HUES64 (cell line): ENCODE data around the gene FBN1.

ENCODE experiments used
- H3K27ac ChIP-seq: 2 replicates; pipeline ENCODE4 v1.7.0; 2013; ENCODE audit warnings: low read depth, low read length, inconsistent platforms
- H3K27me3 ChIP-seq: 2 replicates; pipeline ENCODE4 v1.6.1; 2013; ENCODE audit warnings: mild to moderate bottlenecking, low read length; ENCODE audit not compliant: insufficient read depth
- H3K36me3 ChIP-seq: 2 replicates; pipeline ENCODE4 v1.6.1; 2013; ENCODE audit warnings: mild to moderate bottlenecking, low read length; ENCODE audit not compliant: insufficient read depth
- H3K4me1 ChIP-seq: 2 replicates; pipeline ENCODE4 v1.6.1; 2013; ENCODE audit warnings: mild to moderate bottlenecking, low read length, moderate library complexity; ENCODE audit not compliant: insufficient read depth
- H3K4me3 ChIP-seq: 2 replicates; pipeline ENCODE4 v1.5.1; 2013; ENCODE audit warnings: mild to moderate bottlenecking, low read length, moderate library complexity
- H3K9ac ChIP-seq: 2 replicates; pipeline ENCODE4 v1.6.1; 2013; ENCODE audit warnings: mild to moderate bottlenecking, low read depth, low read length
- H3K9me3 ChIP-seq: 2 replicates; pipeline ENCODE4 v1.6.1; 2013; ENCODE audit warnings: low read depth, low read length; ENCODE audit not compliant: insufficient read depth
- WGBS: fragments of 150-250, 120-280 bp; methylation state at CpG from one replicate; pipeline ENCODE4 v1.1.7; 2013; ENCODE audit warnings: missing lambda C conversion rate; 5-methylcytosine and 5-hydroxymethylcytosine counted together

Gene FBN1

GRCh38 chr15:48442011-48442410 lies 203.5 kb downstream of the FBN1 start:
- WGBS: 97% methylated on average over 2 of the region's 2 CpGs
- H3K9ac ChIP-seq: no peak overlapping the region
- H3K36me3 ChIP-seq: no peaks in the 10 kb centered on the region; the same call in 1 of the 2 replicates

GRCh38 chr15:48440084-48440483 lies 205.4 kb downstream of the FBN1 start:
- Histone ChIP-seq H3K27ac (peak overlapping the region; percentile 73; the same call in 1 of the 2 replicates), H3K9me3 (no peaks in the 10 kb centered on the region), H3K4me1 (peaks cover 22% of the 10 kb centered on the region), H3K9ac (0 out of 2 replicates have a peak overlapping the region, but pooled peaks have one; percentile 5), H3K27me3 (no peaks in the 10 kb centered on the region), H3K36me3 (peaks cover 6% of the 10 kb centered on the region; the same call in 1 of the 2 replicates), H3K4me3 (no peak overlapping the region)
- 39% methylated on average over 3 of the region's 3 CpGs for WGBS

More at GRCh38 chr15:48442011-48442410, 203.5 kb downstream of the FBN1 start:
- Histone ChIP-seq H3K4me1 (peaks cover 22% of the 10 kb centered on the region), H3K27ac (no peak overlapping the region), H3K27me3 (no peaks in the 10 kb centered on the region), H3K9me3 (no peaks in the 10 kb centered on the region), H3K4me3 (no peak overlapping the region)

- Histone ChIP-seq H3K4me3 (no peak overlapping the region), H3K27me3 (no peaks in the 10 kb centered on the region), H3K9ac (no peak overlapping the region), H3K4me1 (peaks cover 22% of the 10 kb centered on the region), H3K27ac (no peak overlapping the region), H3K9me3 (no peaks in the 10 kb centered on the region), H3K36me3 (peaks cover 6% of the 10 kb centered on the region; the same call in 1 of the 2 replicates)
- 100% methylated on average over 3 of the region's 3 CpGs for WGBS
Measured at GRCh38 chr15:48437178-48437577, 208.3 kb downstream of the FBN1 start.

- Histone ChIP-seq H3K36me3 (peaks cover 6% of the 10 kb centered on the region; the same call in 1 of the 2 replicates), H3K27ac (no peak overlapping the region), H3K9ac (no peak overlapping the region), H3K4me3 (no peak overlapping the region), H3K9me3 (no peaks in the 10 kb centered on the region), H3K4me1 (peaks cover 13% of the 10 kb centered on the region), H3K27me3 (no peaks in the 10 kb centered on the region)
- WGBS: over 99% methylated on average over 3 of the region's 4 CpGs
Measured at GRCh38 chr15:48435321-48435720, 210.2 kb downstream of the FBN1 start.

- Histone ChIP-seq H3K4me1 (no peaks in the 10 kb centered on the region), H3K4me3 (no peak overlapping the region), H3K27ac (no peak overlapping the region), H3K9me3 (no peaks in the 10 kb centered on the region), H3K27me3 (no peaks in the 10 kb centered on the region), H3K9ac (no peak overlapping the region), H3K36me3 (peaks cover 6% of the 10 kb centered on the region; the same call in 1 of the 2 replicates)
- WGBS: 94% methylated on average over 3 of the region's 3 CpGs
Measured at GRCh38 chr15:48433226-48433886, 212.2 kb downstream of the FBN1 start.

GRCh38 chr15:48432688-48433087 lies 212.8 kb downstream of the FBN1 start:
- no peaks in the 10 kb centered on the region for H3K9me3 ChIP-seq
- H3K36me3 ChIP-seq: peaks cover 6% of the 10 kb centered on the region; the same call in 1 of the 2 replicates
- no peak overlapping the region for H3K9ac ChIP-seq
- H3K27me3 ChIP-seq: no peaks in the 10 kb centered on the region
- H3K27ac ChIP-seq: no peak overlapping the region
- H3K4me1 ChIP-seq: no peaks in the 10 kb centered on the region; the same call in 1 of the 2 replicates
- WGBS: 95% methylated on average over 7 of the region's 7 CpGs
- no peak overlapping the region for H3K4me3 ChIP-seq

- H3K4me1 ChIP-seq: peaks cover 5% of the 10 kb centered on the region; the same call in 1 of the 2 replicates
- peaks cover 3% of the 10 kb centered on the region; the same call in 1 of the 2 replicates for H3K36me3 ChIP-seq
- H3K9me3 ChIP-seq: no peaks in the 10 kb centered on the region
- H3K27me3 ChIP-seq: no peaks in the 10 kb centered on the region
- no peak overlapping the region for H3K4me3 ChIP-seq
- WGBS: 73% methylated on average over 8 of the region's 8 CpGs
- no peak overlapping the region for H3K9ac ChIP-seq
- H3K27ac ChIP-seq: no peak overlapping the region
Measured at GRCh38 chr15:48427960-48428547, 217.5 kb downstream of the FBN1 start.

- WGBS: 86% methylated on average over 6 of the region's 6 CpGs
- Histone ChIP-seq H3K9me3 (no peaks in the 10 kb centered on the region), H3K4me1 (peaks cover 5% of the 10 kb centered on the region; the same call in 1 of the 2 replicates), H3K27me3 (no peaks in the 10 kb centered on the region), H3K9ac (no peak overlapping the region), H3K4me3 (no peak overlapping the region), H3K27ac (no peak overlapping the region), H3K36me3 (peaks cover 3% of the 10 kb centered on the region; the same call in 1 of the 2 replicates)
Measured at GRCh38 chr15:48427479-48427878, 218.0 kb downstream of the FBN1 start.

GRCh38 chr15:48426941-48427340 lies 218.6 kb downstream of the FBN1 start:
- 98% methylated on average over 2 of the region's 2 CpGs for WGBS
- H3K9ac ChIP-seq: no peak overlapping the region
- H3K27me3 ChIP-seq: no peaks in the 10 kb centered on the region
- H3K27ac ChIP-seq: no peak overlapping the region
- peaks cover 3% of the 10 kb centered on the region; the same call in 1 of the 2 replicates for H3K36me3 ChIP-seq
- no peak overlapping the region for H3K4me3 ChIP-seq
- H3K9me3 ChIP-seq: no peaks in the 10 kb centered on the region
- H3K4me1 ChIP-seq: peaks cover 6% of the 10 kb centered on the region

- Histone ChIP-seq H3K36me3 (peaks cover 3% of the 10 kb centered on the region; the same call in 1 of the 2 replicates), H3K4me3 (no peak overlapping the region), H3K9ac (no peak overlapping the region), H3K27ac (no peak overlapping the region), H3K9me3 (no peaks in the 10 kb centered on the region), H3K4me1 (peaks cover 14% of the 10 kb centered on the region), H3K27me3 (no peaks in the 10 kb centered on the region)
Measured at GRCh38 chr15:48426044-48426443, 219.5 kb downstream of the FBN1 start.

GRCh38 chr15:48425051-48425450 lies 220.5 kb downstream of the FBN1 start:
- no peaks in the 10 kb centered on the region for H3K27me3 ChIP-seq
- WGBS: 93% methylated on average over 2 of the region's 2 CpGs
- H3K4me3 ChIP-seq: no peak overlapping the region
- H3K27ac ChIP-seq: no peak overlapping the region
- H3K4me1 ChIP-seq: peaks cover 14% of the 10 kb centered on the region
- peaks cover 3% of the 10 kb centered on the region; the same call in 1 of the 2 replicates for H3K36me3 ChIP-seq
- no peak overlapping the region for H3K9ac ChIP-seq
- H3K9me3 ChIP-seq: no peaks in the 10 kb centered on the region
